ENCODE data around the gene GRAMD1A.
"Not testable (repeated sequence)": the region's sequence is repeated elsewhere in the genome, so short reads cannot be mapped to it uniquely, and the experiment has no call there.

GRAMD1A gene

DNA sequence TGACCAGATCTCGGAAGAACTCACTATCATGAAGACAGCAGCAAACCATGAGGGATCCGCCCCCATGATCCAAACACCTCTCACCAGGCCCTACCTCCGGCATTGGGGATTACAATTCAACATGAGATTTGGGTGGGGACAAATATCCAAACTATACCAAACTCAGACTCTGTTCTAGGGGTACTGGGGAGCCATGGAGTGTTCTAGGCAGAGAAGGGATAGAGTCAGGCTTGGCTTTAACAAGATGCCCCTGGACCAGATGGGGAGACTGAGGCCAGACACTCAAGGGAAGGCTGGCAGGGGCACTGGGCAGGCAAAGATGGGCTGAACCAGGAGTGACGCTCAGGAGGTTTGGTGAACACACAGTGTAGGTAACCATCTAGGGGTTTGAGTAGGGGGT lies 18.3 kb downstream of the GRAMD1A start:
- FAIRE-seq = no peak
- no peak for DNase-seq (ENCODE audit: low spot score)

DNA sequence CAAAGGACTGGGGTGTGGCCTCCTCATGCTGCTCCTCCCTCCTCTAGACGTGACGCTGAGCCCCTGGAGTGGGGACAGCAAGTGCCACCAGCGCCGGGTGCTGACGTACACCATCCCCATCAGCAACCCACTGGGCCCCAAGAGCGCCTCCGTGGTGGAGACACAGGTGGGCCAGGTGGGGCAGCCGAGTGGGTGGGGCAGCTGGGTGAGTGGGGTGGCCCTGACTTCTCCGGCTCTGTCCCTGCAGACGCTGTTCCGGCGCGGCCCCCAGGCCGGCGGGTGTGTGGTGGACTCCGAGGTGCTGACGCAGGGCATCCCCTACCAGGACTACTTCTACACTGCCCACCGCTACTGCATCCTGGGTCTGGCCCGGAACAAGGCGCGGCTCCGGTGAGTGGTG lies 19.0 kb downstream of the GRAMD1A start:
- DNase-seq (ENCODE audit: low spot score) (no peak), FAIRE-seq (no peak)

DNA sequence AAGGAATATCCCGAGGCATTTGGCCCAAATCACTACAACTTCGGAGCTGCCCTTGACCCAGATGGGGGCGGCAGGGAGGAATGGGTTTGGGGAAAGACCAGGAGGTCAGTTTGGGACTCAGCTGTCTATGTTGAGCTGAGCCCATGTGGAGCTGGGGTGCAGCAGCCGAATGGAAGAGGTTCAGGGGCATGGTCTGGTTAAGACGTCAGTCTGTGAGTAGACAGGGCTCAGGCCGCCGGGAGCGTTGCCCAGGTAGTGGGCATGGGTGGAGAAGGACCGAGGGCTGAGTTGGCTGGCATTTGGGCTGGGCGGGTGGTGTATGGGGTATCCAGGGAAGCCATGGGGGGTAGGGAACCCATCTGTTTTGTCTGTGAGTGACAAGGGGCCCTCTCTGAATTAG lies 20.9 kb downstream of the GRAMD1A start:
- FAIRE-seq (no peak), DNase-seq (ENCODE audit: low spot score) (no peak)

DNA sequence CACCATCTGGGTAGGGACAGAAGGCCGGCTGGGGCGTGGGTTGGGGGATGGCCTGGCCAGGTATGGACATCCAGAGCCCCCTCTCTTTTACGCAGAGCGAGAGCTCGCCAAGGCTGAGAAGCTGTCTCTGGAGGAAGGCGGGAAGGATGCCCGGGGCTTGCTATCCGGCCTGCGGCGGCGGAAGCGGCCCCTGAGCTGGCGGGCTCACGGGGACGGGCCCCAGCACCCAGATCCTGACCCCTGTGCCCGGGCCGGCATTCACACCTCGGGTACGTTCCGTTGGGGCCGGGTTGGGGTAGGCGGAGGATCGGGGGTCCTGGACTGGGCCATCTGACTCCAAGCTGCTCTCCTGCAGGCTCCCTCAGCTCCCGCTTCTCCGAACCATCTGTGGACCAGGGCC lies 21.5 kb downstream of the GRAMD1A start:
- FAIRE-seq = no peak
- DNase-seq (ENCODE audit: low spot score) = no peak

GRCh38 chr19:35022460-35022859 lies 22.3 kb downstream of the GRAMD1A start:
- DNase-seq (ENCODE audit: low spot score) = no peak
- no peak for FAIRE-seq

DNA sequence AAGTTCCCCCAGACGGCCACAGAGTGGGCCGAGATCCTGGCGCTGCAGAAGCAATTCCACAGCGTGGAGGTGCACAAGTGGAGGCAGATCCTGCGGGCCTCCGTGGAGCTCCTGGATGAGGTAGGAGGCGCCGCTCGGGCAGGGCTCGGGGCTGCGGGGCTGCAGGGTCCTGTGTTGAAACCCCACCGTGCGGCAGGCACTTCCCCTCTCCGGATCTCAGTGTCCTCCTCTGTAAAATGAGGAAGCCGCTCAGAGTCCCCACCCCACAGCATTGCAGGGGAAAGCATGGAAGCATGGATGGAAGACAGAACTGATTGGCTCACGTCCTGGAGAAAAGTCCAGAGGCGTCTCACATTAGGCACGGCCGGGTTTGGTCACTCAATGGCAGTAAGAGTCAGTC lies 23.3 kb downstream of the GRAMD1A start:
- no peak for FAIRE-seq
- DNase-seq (ENCODE audit: low spot score) = no peak

- DNase-seq (ENCODE audit: low spot score) = no peak
- FAIRE-seq = no peak
These were observed 24.0 kb downstream of the GRAMD1A start for GRCh38 chr19:35024095-35024494.

DNA sequence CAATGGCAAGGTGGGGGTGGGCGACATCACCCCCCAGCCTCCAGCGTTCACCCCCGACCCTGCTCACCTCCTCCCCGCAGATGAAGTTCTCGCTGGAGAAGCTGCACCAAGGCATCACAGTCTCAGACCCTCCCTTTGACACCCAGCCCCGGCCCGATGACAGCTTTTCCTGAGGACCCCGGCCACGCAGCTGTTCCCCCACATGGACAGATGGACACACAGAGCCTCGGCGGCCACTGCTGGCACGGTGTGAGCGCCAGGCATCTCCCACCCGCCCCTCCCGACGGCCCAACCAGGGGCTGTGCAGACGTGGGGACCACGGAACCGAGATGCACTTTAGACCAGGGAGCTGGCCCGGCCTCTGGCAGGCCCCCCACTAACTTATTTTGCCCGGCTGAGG lies 25.8 kb downstream of the GRAMD1A start:
- FAIRE-seq (no peak), DNase-seq (ENCODE audit: low spot score) (no peak)

GRCh38 chr19:35026418-35026817 lies 26.3 kb downstream of the GRAMD1A start:
- no peak for DNase-seq (ENCODE audit: low spot score)
- no peak for FAIRE-seq

GRCh38 chr19:35027009-35027408 lies 26.9 kb downstream of the GRAMD1A start:
- no peak for FAIRE-seq
- no peak for DNase-seq (ENCODE audit: low spot score)

DNA sequence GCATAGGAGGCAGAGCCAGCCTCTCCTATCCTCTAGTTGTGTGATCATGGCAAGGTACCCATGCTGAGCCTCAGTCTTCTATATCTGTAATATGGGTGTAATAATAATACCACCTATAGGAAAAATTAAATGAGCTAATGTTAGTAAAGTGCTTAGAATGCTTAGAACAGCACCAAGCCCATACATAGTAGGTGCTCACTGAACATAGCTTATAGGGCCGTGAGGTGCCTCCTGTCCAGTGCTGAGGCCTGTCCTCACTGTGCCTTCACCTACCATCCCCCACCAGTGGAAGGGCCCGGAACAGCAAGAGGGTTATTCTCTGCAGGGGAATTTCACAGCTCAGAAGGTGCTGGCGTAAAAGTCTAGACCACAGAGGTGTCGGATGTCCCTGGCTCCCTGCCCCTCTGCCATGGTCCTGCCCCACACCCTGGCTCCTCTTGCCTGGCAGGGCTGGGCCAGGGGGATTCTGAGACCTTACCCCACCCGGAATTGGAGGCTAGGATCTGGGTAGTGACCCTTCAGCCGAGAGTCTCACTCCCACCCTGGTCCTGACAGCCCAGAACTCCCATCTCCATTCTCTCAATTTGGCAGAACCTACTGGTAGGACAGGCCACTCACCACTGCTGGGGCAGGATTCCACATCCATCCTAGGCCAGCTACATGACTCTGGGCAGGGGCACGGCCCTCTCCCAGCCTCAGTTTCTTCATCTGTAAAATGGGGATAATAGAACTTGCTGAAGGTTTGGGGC lies 27.9 kb downstream of the GRAMD1A start:
- DNase-seq (ENCODE audit: low spot score) (no peak), FAIRE-seq (no peak)

- not testable (repeated sequence) for FAIRE-seq; DNase-seq (ENCODE audit: low spot score)
These were observed 28.4 kb downstream of the GRAMD1A start for GRCh38 chr19:35028600-35028885.

DNA sequence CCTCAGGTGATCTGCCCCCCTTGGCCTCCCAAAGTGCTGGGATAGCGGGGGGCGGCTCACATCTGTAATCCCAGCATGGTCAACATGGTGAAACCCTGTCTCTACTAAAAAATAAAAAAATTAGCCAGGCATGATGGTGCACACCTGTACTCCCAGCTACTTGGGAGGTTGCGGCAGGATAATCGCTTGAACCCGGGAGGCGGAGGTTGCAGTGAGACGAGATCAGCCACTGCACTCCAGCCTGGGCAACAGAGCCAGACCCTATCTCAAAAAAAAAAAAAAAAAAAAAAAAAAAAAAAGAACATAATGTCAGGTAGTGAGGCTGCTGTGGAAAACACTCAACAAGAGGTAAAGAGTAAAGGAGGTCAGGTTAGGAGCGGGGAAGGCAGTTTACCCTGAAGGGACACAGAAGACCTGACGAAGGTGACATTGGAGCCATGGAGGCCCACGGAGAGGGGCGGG lies 29.2 kb downstream of the GRAMD1A start:
- FAIRE-seq; DNase-seq (ENCODE audit: low spot score): not testable (repeated sequence)

GRCh38 chr19:35029737-35030256 lies 29.7 kb downstream of the GRAMD1A start:
- FAIRE-seq = no peak
- no peak for DNase-seq (ENCODE audit: low spot score)

DNA sequence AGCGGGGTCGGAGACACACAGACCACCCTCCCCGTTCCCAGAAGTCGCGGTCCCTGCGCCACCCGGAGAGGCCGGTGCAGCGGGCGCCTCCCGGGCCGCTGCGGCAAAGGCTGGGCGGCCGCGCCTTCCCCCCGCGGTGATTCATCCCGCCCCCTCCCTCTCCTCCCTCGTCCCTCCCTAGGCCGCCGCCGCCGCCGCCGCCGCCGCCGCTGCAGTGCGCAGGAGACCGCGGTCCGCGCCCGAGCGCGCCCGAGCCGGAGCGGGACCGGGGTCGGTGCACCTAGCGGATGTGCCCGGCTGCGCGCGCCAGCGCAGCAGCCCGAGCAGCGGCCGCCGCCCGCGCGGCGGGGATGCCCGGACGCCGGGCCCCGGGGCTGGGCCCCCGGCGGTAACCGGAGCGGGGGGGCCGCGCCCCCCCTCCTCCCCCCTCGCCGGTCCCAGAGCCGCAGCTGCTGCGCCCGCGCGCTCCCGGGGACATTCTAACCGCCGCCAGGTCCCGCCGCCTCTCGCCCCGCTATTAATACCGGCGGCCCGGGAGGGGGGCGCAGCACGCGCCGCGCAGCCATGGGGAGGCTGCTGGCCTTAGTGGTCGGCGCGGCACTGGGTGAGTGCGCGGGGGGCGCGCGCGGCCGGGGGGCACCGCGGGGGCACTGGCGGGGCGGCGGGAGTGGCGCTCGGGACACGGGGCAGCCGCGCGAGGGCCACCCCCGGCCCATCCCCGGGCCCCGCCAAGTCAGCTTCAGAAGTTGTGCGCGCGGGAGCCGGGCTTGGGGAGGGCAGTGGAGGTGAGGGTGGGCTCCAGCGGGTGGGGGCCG lies 30.3 kb downstream of the GRAMD1A start, which contains the start of gene SCN1B:
Gene SCN1B (plus strand): TSS at position 214 of the 815 bp plus-strand sequence. CDS start 351 bp downstream, at position 565.
- DNase-seq (ENCODE audit: low spot score) (peak; percentile 15), FAIRE-seq (no peak)

DNA sequence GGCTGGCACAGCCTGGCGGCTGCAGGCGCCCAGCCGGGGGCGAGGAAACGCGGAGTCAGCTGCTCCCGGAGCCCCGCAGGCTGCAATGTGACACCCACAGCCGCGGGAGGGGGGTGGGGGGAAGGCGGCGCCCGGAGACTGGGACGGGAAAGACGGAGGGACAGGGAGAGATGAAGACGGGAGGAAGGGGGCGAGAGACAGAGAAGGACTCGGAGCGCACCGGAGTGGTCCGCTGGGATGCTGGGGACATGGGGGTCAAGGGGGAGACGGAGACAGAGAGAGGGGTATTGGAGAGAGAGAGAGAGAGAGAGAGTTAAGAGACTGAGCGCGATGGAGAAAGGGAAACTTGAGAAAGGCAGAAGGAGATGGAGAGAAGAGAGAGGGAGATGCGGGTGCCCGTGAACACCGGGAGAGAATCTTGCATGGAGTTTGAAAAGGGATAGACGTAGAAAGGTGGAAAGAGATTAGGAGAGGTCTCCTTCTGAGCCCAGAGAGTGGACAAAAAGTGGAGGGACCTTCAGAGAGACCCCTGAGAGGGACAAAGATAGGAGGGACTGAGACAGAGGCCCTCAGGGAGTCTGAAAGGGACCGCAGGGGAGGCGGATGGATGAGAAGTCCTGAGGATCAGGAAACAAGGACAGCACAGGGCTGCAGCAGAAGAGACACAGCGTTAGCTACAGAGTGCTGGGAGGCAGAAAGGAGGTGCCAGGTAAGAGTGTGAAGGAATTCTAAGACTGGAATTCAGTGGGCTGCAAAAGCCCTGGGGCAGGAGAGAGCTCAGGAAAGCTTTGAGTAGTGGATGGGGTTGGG lies 31.2 kb downstream of the GRAMD1A start:
- FAIRE-seq (no peak), DNase-seq (ENCODE audit: low spot score) (no peak)

DNA sequence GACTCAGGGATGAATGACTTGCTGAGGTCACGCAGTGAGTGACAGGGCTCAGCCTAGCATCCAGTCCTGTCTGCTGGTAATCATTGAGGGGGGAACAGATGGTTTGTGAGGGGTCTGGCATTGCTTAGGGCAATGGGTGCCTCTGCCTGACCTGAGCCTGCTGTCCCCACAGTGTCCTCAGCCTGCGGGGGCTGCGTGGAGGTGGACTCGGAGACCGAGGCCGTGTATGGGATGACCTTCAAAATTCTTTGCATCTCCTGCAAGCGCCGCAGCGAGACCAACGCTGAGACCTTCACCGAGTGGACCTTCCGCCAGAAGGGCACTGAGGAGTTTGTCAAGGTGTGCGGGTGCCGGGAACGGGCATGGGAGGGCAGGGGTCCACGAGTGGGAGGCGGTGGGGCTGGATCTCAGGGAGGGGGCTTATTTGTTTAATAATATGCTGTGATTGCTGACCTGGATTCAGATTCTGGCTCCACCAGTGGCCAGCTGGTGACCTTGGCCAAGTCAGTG lies 32.3 kb downstream of the GRAMD1A start:
- no peak for DNase-seq (ENCODE audit: low spot score)
- FAIRE-seq = no peak

GRCh38 chr19:35033067-35034004 lies 33.2 kb downstream of the GRAMD1A start:
- no peak for FAIRE-seq
- no peak for DNase-seq (ENCODE audit: low spot score)

GRCh38 chr19:35034005-35034502 lies 33.9 kb downstream of the GRAMD1A start:
- DNase-seq (ENCODE audit: low spot score) = no peak
- FAIRE-seq = no peak

Measured in RCC 7860 (cell line).